NCI-H82 treated with DMSO at 0.1 percent for 48 hours (cell line): Measurements from ENCODE around the gene LTB4R2.
"Not testable (repeated sequence)": the region's sequence is repeated elsewhere in the genome, so short reads cannot be mapped to it uniquely, and the experiment has no call there.

Source experiments
- DNase-seq: peaks from one replicate; lab custom pipeline; 2025; ENCODE audit not compliant: unreplicated experiment; lab: John Stamatoyannopoulos, UW

Gene LTB4R2

GRCh38 chr14:24317141-24317928 lies 7.4 kb downstream of the LTB4R2 start:
- no peak for DNase-seq

GRCh38 chr14:24321212-24321975 lies 11.5 kb downstream of the LTB4R2 start:
- no peak for DNase-seq

GRCh38 chr14:24322672-24323071 lies 12.7 kb downstream of the LTB4R2 start:
- no peak for DNase-seq

DNA sequence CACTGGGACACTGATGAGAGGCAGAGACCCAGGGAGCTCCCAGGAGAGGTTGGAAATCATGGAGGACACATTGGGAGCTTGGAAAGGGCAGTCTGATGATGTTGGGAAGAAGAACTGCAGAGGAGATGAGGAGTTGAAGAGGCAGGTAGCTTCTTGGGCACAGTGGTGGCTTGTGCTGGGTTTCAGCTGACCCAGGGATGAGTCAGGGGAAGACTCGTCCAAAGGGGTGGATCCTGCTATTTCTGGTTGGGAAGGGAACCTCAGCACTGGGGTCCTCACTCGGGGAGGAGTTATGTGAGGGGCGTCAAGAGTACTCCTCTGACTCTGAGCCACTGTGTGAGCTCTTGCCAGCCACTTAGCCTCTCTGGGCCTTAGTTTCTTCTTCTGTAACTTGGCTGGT lies 13.4 kb downstream of the LTB4R2 start:
- no peak for DNase-seq

DNA sequence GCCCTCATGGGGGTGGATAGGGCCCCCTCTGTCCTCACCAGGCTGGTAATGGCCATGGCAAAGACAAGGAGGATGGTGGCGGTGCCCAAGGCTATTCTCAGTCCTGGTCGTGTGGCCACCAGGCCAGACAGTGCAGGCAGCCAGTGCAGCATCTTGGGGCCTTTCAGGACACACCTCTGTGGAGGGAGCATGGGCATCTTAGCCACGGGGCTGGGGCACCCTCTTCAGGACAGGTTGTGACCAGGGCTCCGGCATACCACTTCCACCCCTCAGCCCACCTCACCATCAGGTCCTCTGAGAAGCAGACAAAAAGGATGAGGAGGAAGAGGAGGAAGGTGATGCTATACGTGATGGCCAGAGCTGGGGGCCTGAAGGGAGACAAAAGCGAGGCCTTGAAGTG lies 14.1 kb downstream of the LTB4R2 start:
- DNase-seq, result no peak

GRCh38 chr14:24325041-24325530 lies 15.1 kb downstream of the LTB4R2 start:
- DNase-seq, result no peak

DNA sequence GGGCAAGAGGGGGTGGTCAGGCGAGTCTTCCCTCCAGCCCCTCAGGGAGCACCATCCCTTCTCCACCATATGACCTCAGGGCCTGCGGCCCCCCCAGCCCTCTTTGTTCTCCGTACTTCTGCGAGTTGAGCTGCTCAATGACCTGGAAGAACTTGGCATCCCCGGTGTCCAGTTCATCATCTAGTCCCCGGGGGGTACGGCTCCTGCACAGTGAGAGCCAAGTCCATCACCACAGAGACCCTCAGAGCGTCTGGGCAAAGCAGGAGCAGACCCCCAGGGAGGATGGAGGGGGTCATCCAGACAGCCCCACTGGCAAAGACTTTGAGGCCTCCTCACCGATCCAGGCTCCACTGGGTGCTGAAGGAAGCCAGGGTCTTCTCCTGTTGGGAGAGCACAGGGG lies 16.0 kb downstream of the LTB4R2 start:
- no peak for DNase-seq

DNA sequence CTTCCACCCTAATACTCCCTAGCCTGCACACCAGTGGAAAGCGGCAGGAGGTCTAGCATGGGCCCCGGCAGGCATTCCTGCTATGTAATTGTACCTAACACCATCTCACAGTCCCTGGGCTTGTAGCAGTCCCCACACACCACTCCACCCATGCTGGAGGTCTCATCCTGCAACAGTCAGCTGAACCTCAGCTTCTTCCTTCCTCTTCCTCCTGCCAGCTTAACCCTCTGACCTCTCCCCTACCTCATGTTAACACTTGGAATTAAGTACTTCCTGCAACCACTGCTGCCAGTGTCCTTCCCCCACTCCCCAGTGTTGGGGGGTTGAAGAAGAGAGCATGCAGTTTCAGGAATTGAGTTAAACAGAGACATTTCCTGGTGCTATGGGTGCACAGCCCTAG lies 17.4 kb downstream of the LTB4R2 start:
- no peak for DNase-seq

GRCh38 chr14:24327914-24328313 lies 18.0 kb downstream of the LTB4R2 start:
- not testable (repeated sequence) for DNase-seq

DNA sequence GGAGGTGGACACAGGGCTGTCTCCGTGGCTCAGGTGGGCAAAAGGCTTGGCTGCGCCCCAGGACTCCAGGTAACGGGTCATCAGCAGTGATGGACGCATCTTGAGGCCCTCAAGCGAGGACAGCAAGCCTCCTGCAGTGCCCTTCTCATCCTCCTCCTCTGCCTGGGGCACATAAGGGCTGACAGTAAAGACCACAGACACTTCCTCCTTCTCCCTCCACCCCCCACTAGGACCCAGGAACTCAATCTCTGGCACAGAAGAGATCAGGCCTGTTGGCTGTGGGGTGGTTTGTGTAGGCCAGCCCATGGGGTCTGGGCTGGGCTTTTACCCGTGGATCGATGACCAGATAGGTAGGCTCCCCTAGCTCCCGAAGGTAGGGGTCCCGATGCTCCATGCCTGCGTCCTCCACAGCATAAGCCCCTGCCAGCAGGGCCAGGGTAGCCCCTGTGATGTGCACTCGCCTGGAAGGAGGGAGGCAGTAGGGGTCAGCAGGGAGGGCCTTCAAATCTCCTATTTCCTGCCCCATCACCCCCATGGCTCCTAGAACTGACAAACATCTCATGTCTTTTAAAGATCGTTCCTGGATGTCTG lies 19.2 kb downstream of the LTB4R2 start:
- DNase-seq, result no peak

DNA sequence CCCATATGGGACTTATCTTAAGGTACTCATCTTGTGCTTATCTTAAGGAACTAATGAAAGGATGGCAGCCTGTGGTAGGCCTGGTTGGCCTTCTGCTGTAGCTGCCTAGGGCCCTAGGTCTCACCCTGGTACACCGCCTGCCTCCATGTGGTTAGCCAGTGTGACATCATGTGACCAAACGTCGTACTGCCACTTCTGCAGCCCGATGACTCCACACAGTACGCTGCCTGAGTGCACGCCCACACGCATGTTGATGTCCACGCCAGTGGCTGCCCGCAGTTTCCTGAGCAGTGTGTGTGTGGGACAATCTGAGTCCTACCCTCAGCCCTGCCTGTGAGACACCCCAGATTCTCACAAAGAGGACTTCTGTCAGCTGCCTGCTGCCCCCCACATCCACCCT lies 19.8 kb downstream of the LTB4R2 start:
- no peak for DNase-seq

DNA sequence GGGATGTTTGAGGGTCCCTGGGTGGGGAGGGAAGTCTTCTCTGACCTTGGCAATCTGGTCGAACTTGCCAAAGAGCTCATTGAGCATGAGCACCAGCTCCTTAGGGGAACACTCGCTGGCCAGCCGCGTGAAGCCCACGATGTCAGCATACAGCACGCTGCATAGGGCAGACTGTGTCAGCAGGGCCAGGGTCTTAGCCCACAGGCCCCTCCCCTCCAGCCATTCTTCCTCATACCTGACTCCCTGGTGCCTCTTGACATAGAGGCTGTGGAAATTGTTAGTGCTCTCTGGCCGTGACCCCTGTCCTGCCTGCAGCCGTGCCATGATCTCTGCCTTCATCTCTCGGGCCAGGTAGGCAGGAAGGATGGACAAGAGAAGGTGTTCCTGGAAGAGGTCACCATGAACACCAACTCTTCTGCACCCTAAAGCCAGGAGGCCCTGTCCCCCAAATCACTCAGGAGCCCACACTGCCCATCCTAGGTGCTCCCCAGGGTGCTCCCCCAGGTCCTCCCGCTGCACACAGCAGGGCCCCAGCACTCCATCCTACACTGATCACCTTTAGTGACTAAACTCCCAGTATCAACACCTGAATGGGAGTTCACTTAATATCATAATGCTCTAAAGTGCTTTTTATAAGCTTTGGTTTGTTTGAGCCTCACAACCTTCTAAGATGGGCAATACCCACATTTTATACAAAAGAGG lies 21.2 kb downstream of the LTB4R2 start:
- no peak for DNase-seq

DNA sequence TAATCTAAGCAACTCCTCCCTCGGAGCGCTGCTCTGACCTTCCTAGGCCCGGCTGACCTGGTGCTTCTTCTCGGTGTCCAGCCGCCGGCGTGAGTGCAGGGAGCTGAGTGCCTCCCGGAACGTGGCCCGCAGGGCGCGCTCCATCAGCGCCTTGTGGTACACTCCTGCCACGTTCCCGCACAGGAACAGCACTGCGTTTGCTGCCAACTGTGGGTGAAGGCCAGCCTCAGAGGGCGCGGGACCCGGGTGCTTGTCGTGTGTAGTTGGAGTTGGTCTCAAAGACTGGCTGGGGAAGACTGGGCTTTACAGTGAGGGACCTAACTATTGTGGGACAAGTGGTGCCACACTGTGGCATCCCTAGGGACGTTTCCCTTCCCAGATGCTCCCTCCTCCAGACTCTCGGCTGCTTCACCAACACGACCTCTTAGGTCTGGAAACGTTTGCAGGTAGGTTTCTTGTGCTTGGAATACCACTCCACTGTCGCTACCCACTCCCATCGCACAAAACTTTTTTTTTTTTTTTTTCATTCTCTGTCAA lies 21.9 kb downstream of the LTB4R2 start:
- DNase-seq, result no peak

DNA sequence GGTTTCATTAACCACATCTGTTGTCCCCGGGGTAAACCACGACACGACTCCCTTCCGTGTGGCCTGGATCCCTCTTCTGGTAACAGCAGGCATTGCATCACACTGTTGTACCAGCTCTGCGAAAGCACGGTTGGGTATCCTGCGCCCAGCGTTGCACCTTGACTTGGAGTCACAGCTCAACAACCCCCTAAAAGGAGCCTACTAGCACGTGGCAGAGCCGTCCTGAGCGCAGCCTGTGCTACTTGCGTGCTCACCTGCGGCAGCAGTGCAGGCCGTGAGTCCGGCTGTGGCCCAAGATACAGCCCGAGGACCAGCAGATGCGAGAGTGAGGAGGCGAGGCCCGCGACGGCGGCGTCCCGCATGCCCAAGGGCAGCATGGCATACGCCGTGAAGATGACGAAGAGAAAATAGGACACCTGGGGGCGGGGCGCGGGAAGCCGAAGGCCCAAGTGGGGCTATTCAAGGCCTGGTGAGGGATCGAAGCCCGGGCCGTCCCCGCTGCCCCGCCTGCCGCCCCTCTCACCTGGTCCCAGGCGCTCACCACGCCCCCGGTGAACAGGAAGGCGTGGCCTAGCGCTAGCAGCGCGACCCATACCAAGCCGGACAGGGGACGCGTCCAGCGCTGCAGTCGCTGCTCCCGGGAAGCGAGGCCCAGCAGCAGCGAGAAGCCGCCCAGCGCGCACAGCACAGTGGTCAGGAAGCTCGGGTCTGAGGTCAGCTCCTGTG lies 22.5 kb downstream of the LTB4R2 start:
- DNase-seq, result no peak

DNA sequence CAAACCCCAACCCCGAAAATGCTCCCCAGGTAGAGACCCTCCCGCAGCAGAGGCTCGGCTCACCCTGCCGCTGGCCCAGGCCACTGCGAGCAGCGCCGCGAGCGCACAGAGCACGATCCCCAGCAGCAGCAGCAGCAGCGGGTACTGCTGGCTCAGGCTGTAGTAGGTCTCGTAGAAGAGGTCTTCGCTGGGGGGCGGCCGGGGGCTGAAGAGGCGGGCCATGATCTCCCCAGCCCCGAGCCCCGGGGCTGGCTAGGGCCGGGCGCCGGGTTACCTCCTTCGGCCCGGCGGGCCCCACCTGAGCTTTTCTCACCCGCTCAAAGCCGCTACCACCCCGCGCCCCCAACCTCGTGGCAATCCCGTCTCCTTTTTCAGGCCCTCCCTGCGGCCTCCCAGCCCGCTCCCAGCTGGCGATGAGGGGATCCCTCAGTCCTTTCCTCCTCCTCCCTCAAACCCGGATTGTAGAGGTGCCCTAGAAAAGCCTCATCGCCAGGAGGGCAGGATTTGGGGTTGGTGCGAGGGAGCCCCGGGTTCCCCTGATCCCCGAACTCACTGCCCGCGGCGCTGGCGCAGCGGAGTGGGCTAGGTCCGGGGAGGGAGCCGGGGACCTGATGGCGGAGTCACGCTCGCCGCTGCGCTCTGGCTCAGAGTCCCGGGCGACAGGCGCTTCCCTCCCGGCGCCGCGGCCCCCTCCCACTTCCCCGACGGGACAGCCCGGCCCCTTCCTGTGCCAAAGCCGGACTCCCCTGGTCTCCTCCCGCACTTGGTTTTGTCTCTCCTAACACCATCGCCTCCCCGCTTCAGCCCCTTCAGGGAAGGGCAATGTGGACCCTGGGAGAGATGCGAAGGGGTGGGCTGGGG lies 24.7 kb downstream of the LTB4R2 start, which contains the start of gene ADCY4:
TSS of gene ADCY4 (minus strand) at position 641 of the 861 bp plus-strand sequence. CDS start at position 222, 419 bp downstream.
- DNase-seq, result no peak

DNA sequence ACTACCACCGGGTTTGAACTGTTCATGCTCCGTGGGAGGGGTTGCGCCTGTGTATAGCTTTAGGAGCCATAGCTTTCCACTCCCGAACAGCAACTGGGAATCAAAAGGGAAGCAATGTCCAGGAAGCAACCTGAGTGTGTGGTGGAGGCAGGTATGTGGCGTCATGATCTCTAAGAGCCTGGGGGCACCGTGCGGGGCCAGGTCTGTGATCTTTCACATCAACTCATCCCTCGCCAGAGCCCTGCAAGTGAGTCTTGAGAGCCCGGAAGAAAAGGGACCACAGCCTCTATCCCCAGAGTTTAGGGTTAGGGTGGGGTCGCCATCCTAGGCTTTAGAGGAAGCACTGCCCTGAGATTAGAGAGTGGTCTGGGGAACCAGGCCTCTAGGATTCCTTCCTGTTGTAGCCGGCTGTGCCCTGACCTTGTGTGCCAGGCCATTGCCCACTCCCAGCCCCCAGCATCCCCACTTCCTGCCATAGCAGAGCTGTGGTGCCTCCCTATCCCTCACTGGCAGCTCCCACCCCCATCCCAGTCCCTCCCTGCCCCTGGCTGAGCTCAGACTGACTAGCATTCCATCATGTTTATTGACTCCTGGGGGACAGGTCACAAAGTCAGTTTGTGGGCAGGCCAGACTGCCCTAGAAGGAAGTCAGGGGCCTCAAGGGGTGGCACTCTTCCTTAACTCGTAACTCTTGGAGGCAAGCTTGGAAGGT lies 25.7 kb downstream of the LTB4R2 start:
- no peak for DNase-seq

DNA sequence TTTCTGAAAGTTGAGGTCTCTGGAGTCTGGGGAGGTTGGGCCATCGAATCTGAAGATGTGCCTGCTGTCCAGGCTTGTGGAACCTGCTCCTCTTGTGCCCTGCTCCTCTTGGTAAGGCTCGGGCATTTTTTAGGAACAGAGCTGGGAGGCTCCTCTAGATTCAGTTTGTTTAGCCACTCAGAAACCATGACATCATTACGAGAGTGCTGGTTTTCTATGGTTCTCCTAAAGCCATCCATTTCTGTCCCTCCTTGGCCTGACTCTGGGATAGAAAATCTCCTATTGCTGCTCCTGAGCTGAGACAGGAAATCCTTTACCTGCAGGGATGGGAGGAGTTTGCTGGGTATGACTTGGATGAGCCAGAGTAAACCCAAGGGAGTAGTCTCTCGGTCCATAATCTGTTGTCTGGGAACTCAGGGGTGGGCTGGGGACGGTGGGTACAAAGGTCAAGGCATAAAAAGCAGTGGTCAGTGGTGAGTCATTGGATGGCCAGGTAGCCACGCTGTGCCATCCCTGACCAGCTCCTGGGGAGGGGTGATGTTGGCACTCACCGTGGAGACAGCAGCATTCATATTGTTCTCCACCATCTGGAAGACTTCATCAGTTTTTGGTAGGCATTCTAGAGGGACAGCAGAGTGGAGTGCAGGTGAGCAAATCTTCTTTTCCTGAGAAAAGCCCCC lies 27.3 kb downstream of the LTB4R2 start:
- DNase-seq, result no peak

DNA sequence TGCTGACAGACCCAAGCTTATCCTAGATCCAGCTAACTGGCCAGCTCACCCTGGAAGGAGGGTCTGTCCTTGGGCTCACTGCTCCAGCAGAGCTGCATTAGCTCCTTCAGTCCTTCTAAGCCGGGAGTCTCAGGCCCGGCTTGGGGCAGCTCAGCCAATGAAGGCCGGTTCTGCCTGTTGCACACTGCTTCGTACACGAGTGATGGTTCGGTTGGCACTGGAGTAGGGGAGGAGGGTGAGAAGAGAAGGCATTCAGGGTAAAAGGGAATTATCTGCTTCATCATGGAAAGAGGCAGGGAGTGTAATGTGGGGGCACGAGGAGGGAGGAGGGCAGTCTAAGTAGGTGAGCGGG lies 27.9 kb downstream of the LTB4R2 start:
- DNase-seq, result no peak
